OCI-M2 (cell line): Measurements from ENCODE around the gene NSFL1C.

Experiments used
- DNase-seq: peaks from one replicate; lab custom pipeline; 2025; ENCODE audit not compliant: unreplicated experiment; lab: John Stamatoyannopoulos, UW

Gene NSFL1C

DNA sequence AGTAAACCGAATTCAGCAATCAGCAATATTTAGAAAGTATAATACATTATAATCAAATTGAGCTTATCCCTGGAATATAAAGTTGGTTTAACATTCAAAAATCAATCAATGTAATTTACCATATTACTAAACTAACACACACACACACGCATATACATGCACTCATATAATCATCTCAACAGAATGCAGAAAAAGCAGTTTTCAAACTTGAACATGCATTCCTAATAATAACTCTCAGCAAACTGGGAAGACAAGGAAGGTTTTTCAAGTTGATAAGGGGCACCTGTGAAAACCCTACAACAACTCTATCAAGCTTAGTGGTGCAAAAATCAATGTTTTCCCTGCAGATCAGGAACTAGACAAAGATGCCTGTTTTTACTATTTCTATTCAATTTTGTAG is 19.9 kb upstream of the NSFL1C start:
- DNase-seq: no peak

DNA sequence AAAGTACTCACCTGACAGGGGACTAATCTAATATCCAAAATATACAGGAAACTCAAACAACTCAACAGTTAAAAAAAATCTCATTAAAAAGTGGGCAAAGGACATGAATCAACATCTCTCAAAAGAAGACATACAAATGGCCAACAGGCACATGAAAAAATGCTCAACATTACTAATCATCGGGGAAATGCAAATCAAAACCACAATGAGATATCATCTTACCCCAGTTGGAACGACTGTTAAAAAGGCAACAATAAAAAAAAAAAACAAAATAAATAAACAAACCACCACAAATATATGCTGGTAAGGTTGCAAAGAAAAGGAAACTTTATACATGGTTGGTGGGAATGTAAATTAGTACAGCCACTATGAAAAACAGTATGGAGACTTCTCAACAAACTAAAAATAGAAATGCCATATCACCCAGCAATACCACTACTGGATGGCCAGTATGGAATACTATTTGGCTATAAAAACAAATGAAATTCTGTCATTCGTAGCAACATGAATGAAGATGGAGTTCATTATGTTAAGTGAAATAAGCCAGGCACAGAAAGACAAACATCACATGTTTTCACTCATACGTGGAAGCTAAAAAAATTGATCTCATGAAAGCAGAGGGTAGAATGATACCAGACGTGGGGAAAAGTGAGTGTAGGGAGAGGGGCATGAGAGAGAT is 17.9 kb upstream of the NSFL1C start:
- no peak for DNase-seq

DNA sequence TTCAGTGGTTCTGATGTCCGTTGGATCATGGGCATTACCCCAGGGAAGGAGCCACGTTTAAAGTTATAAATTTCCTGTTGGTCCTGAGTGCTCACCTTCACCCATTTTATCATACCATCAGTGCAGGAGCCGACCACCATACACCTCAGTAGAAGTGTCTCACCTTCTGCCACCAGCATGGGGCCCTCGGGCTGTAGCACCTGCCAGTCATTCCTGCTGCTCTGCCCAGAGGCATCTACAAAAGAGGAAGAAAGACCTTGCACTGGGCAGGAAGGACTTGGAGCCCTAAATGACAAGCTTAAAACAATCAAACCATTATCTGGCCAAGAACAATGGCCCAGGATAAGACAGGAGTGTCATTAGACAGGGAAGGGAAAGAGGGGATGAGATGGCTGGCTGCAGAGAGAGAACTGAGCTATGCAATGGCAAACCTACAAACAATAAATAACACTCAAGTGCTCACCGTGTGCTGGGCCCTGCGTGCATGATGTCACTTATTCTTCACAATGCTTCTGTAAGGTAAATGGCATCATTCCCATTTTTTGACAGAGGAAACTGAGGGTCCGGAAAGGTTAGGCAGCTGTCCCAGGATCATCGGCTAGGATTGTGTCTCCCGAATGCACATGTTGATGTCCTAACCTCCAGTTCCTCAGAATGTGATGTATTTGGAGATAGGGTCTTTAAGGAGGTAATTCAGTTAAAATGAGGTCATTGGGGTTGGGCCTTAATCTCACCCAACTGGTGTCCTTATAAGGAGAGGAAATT is 13.4 kb upstream of the NSFL1C start:
- DNase-seq: no peak

DNA sequence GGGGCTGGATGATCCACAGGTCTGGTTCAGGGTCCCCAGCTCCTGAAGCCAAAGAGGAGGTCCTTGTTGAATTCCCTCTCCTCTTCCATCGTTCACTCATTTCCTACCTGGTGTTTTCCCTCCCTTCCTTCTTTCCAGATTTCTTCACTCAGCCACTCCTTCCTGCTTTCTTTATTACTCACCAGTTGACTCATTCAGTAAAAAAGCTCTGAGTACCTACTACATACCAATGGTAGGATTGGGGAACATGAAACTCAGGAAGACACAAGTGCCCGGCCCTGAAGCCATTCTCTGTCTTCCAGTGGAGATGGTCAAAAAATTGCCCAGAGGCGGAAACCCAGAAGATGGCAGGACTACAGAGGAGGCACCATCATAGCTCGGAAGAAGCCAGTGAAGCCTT is 11.9 kb upstream of the NSFL1C start:
- no peak for DNase-seq

DNA sequence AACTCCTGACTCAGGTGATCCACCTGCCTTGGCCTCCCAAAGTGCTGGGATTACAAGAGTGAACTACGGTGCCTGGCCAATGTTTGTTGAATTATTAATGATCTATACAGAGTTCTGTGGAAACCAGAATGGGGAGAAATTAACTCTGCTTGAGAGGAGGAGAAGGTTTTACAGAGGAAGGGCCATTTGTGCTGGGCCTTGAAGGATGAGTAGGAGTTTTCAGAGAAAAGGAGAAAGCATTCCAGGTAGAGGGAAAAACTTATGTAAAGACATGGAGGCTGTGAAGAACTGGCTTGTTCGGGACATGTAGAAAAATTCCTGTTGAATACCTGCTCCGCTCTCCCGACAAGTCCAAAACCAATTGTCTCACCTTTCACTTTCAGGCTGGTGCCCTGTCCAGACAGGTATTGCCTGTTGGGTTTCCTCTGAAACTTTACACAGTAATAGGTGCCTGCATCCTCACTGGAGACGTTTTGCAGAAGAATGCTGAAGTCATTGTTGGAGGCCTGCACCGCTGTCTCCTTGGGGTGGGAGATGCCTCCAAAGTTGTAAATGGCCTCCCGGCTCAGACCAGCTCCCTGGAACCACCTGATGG is 11.3 kb upstream of the NSFL1C start:
- no peak for DNase-seq

DNA sequence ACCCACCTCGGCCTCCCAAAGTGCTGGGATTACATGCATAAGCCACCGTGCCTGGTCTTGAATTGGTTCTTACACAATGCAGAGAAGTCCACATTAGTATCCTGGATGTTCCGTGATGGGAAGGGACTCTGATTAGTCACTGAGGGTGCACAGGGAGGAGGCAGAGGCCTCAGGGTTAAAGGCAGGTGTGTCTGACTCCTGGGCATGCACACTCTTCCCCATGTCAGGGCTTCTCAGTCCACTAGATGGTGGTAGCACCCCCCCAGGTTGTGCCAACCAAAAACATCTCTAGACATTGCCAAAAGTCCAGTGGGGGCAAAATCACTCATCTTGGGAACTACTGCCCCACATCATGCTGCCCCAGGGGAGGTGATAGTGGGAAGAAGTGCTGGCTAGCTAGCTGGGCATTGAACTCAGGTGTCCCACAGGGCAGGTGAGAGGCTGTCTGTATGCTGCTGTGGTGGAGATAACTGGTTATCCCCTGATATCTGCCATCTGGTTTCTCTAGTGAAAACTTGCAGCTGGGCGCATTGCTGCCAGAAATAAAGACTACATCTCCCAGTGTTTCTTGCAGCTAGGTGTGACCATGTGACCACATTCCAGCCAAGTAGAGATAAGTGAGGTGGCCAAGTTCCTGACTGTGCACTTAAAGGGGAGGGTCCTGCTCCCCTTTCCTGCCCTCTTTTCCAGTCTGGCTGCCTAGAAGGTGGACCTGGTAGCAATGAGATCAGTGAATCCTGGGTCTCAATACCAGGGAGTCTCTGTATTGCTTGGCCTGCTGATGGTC is 8.4 kb upstream of the NSFL1C start:
- DNase-seq: no peak

DNA sequence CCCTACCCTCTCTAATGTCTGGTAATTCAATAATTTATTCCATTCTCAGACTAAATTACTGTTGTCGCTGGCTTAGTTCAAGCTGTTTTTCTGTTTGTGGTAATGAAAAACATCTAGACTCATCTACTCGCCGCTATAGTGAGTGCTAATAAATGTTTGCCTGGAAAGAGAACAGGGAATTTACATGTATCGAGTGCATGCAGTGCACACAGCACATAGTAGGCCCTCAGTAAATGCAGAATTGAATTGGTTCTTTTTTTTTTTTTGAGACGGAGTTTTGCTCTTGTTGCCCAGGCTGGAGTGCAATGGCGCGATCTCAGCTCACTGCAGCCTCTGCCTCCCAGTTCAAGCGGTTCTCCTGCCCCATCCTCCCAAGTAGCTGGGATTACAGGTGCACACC is 7.7 kb upstream of the NSFL1C start:
- no peak for DNase-seq

DNA sequence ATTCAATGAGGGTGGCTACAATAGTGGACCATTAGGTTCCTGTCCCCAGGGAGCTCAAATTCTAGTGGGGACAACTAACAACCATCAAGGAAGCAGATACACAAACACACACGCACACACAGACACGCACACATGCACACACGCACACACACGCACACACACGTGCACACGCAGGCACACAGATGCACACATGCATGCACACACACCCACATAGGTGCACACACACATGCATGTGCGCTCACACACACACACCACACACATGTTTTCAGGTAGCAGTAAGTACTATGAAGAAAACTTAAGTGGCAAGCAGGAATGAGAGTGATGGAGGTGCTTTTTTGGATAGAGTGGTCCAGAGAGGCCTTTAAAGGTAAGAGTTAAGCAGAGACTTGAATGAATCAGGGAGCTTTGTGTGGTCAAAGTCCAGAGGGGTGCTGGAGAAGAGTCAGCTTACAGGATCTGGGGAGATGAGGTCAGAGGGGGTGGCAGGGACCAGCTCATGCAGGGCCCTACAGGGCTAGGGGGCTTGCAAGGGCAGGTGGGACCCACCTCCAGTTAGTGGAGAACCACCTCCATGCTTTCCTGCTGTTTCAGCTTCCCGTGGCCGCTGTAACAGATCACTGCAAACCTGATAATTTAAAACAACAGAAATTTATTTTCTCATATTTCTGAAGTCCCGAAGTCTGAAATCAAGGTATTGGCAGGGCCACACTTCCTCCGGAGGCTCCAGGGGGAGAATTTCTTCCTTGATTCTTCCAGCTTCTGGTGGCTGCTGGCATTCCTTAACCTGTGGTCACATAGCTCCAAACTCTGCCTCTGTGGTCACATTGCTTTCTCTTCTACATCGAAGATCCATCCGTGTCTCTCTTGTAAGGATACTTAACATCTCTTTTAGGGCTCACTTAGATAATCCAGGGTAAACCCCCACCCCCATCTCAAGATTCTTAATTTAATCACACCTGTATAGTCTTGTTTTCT is 6.9 kb upstream of the NSFL1C start:
- DNase-seq: no peak

DNA sequence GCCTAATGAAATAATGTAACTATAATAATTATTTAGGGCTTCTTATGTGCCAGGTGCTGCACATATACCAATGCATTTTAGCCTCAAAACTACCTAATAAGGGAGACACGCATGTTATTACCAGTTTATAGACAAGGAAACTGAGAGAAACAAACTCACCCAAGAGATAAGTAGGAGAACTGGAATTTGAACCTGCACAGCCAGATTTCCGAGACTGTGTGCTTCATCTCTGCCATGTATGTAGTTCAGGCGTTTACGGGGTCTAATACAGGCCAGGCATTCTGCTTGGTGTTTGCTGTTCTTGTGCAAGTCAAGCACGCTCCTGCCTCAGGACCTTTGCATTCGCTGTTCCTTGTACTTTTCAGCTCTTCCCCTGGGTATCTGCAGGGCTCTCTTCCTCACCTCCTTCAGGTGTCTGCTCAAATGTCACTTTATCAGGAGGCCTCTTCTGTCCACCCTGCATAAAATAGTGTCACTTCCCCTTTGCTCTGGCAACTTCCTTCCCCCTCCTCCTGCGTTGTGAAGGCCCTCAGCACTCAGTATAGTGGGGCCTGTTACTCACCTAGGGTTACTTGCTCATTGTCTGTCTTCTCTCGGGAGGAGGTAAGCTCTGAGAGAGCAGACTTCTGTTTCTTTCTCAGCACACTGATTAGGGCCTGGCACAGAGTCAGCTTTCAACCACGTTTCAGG is 6.1 kb upstream of the NSFL1C start:
- DNase-seq: no peak

DNA sequence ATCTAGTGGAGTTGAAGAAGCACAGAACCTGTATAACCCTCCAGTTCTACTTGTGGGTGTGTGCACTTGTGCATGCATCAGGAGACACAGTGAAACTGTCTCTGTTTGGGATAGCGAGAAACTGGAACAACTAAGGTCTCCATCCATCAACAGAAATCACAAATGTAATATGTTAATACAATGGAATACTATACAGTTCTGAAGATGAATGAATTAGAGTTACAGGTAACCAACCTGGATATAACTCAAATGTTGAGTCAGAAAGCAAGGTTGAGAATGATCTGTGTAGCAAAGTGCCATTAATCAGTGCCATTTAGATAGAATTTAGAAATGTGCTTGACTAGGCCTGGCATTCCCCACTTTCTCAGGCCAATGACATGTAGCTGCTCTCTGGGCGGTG is 4.6 kb upstream of the NSFL1C start:
- no peak for DNase-seq

DNA sequence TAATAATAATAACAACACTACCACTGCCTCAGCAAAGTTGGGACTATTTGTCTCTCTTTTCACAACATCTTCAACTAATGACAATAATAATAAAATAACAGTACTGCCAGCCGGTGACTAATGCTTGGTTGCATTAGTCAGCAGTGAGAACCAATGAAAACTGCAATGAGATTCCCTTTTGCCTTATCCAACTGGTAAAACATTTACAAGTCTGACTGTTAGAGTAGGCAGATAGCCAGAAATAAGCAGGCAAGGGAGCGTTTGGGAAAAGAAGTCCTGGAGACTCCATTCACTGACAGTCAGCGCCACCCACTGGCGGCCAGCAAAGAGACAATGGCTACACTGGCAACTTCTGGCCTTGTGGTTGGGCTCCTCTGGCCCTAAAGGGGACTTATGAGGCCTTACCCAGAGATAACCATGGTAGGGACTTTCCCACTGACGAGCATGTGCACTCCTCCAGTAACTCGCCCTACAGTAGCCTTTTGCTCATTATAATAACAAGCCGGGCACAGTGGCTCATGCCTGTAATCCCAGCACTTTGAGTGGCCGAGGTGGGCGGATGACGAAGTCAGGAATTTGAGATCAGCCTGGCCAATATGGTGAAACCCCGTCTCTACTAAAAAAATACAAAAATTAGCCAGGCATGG is 3.4 kb upstream of the NSFL1C start:
- DNase-seq: peak; percentile 56

DNA sequence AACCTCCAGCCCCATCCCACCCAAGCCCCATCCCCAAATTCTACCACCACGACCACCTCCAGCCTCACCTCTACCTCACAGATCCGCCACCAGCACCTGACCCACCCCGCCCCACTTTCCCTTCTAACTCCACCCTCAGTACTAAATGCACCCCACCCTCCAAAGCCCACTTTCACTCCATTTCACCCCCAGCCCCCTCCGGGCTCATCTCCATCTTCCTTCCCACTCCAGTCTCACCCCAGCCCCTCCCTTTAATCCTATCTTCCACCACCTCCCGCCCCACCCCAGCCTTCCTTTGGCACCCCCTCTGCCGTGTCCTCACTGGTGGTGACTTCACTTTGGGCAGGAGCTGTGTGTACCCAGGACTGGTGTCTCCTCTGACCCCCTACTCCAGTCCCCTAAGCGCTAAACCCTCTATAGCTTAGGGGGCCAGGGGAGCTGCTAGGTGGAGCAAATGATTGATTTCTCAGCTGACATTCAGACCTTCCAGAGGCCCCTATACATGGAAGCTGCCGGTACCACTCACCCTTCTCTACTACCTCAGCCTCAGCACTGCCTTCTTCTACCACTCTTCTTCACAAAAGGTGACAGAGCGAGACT is 2.8 kb upstream of the NSFL1C start:
- no peak for DNase-seq

DNA sequence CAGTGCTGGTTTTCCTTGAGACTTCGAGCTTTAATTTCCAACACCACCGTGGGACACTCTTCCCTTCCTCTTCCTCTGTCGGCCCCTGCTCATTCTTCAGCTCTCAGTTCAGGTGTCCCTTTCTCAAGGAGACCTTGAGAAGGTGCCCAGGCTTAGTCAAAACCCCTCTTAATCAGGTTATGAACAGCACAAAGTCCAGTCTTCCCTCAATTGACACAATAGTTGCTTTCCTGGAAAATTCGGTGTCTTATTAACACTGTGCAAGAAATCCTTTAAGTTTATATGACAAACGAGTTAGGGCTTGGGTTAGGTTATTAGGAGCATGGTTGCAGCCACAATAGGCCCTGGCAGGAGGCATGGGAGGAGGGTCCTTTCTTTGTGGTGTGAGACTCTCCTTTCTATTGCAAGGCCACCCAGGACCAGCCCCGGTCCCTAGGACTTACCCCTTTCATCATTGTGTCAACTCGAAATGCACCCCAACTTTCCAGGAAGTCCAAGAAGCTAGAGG is 1.5 kb upstream of the NSFL1C start:
- no peak for DNase-seq

DNA sequence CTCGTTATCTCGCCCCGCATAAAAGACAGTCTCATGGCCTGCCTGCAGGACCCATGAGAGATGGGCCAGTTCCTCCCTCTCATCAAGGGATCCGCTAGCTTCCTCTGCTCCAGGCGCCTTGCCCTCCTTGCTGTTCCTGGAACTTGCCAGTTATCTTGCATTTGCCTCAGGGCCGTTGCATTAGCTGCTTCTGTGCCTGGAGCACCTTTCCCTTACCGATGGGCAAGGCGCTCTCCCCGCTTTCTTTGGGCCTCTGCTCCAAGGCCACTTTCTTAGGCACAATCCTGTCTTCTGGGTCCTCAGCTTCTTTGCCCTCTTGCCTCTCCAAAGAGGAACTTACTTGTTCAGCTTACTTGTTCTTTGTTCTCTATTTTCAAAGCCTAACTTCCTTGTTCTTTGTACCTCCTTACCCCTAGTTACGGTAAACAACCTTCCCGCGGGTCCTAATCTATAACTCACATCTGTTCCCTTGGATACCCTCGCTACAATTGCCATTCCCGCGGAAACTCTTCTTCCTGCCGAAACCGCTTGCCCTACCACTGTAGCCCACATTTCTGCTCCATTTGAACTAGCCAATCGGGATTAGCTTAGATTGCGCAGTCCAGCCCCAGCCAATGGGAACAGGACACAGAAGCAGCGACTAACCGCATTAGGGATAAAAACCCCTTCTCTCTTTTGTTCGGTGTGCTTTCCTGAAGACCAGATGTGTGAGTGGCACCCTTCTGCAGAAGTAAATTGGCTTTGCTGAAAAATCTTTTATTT is 887 bp upstream of the NSFL1C start:
- DNase-seq: peak; percentile 66

DNA sequence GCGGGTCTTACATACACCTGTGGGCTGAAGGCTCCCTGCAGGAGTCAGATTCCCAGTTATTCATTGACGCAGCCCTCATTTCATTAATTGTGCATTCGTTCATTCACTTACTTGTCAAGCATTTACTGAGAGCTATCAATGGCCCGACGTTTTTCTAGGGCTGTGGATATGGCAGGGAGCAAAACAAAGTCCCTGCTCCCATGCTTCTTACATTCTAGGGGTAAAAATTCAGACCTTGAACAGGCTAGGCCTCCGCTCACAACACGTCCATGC is 369 bp upstream of the NSFL1C start:
- DNase-seq: no peak

DNA sequence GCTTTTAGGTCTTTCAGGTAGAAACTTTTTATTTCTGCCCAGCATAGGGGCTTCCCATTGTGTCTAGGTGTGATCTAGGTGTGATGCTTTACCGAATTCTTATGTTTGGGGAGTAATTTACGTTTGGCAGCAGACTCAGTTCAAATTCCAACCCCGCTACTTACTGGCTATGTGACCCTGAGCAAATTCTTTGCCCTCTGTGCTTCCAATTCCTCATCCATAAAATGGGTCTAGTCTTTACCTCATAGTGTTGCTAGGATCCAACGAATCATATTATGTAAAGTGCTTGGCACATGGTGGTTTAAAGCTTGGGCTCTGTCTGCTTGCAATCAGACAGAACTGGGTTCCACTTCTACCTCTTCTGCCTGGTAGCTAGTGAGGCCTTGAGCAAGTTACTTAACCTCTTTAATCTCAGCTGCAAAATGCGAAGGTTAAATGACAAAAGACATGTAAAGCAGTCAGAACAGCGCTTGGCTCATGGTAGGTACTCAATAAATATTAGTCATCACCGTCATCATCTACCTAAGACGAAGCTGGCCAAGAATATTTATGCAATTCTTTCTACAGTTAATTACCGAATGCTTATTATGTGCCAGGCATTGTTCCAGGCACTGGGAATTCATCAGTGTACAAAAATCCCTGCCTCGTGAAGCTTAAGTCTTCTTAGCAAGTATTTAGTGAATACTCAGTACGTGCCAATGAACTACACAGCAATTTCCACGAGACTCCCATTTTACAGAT is 1.0 kb downstream of the NSFL1C start:
- DNase-seq: no peak

DNA sequence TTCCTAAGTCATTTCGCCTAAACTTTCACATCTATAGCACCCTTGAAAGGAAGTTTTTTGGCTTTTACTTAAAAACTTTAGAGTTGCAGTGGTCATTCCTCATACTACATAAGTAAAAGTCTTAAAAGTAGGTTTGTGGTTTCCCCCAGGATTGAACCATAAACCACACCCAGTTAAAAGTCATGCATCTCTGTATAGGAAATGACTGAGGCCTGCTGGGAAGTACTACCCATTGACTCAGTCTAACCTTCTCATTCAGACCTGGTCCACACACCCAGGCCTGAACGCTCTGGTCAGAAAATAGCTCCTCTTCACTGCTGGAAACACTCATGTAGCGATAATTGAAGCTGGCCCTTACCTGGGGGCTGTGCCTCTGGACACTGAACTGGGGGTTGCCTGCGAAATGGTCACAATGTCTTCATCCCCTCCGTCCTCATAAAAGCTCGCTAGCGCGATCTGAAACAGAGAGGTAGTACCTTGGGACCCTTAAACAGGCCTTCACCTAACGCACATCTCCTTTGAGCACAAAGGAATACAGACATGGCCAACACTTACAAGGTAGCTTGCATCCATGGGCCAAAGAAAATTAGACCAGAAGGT is 2.6 kb downstream of the NSFL1C start:
- no peak for DNase-seq
